GM23248 (cell line): ENCODE measurements around the gene NR1H4. TPM values are rescaled to one million over a fixed set of nuclear protein-coding genes. Genes with fewer than 3 reads are reported as not detected.

Experiments used
- DNase-seq: peaks from one replicate; pipeline ENCODE4 v3.0.0-alpha.2; 2015
- H2AFZ ChIP-seq: fragments of 200-600 bp; sonication (generic); 2 replicates; pipeline ENCODE4 v1.6.1; 2016; ENCODE audit warnings: antibody characterized with exemption
- H3F3A ChIP-seq: fragments of 200-600 bp; sonication (generic); 2 replicates; pipeline ENCODE4 v1.6.1; 2016; ENCODE audit warnings: mild to moderate bottlenecking, antibody characterized with exemption, mixed run types; ENCODE audit not compliant: insufficient read depth
- H3K27ac ChIP-seq: fragments of 200-600 bp; sonication (generic); 2 replicates; pipeline ENCODE4 v1.5.1; 2016; ENCODE audit warnings: mild to moderate bottlenecking
- H3K27me3 ChIP-seq: fragments of 200-600 bp; sonication (generic); replicated peaks from 2 replicates; pipeline ENCODE4 v1.6.1; 2016; ENCODE audit warnings: mild to moderate bottlenecking; ENCODE audit not compliant: insufficient read depth
- H3K36me3 ChIP-seq: fragments of 200-600 bp; sonication (generic); 2 replicates; pipeline ENCODE4 v1.6.1; 2016; ENCODE audit warnings: low read depth, mild to moderate bottlenecking
- H3K4me1 ChIP-seq: fragments of 200-600 bp; sonication (generic); 2 replicates; pipeline ENCODE4 v1.6.1; 2016; ENCODE audit warnings: mild to moderate bottlenecking; ENCODE audit not compliant: insufficient read depth
- H3K4me2 ChIP-seq: fragments of 200-600 bp; sonication (generic); one replicate; pipeline ENCODE4 v1.6.1; 2016; ENCODE audit warnings: mild to moderate bottlenecking; ENCODE audit not compliant: unreplicated experiment
- H3K4me3 ChIP-seq: fragments of 200-600 bp; sonication (generic); 2 replicates; pipeline ENCODE4 v1.5.1; 2016; ENCODE audit warnings: mild to moderate bottlenecking
- H3K79me2 ChIP-seq: fragments of 200-600 bp; sonication (generic); 2 replicates; pipeline ENCODE4 v1.6.1; 2016; ENCODE audit warnings: mild to moderate bottlenecking; ENCODE audit not compliant: insufficient read depth
- H3K9ac ChIP-seq: fragments of 200-600 bp; sonication (generic); 2 replicates; pipeline ENCODE4 v1.6.1; 2016; ENCODE audit warnings: mild to moderate bottlenecking
- H3K9me2 ChIP-seq: fragments of 200-600 bp; sonication (generic); 2 replicates; pipeline ENCODE4 v1.6.1; 2016; ENCODE audit warnings: mixed run types, mild to moderate bottlenecking, moderate library complexity; ENCODE audit not compliant: insufficient read depth
- H3K9me3 ChIP-seq: fragments of 200-600 bp; sonication (generic); one replicate; pipeline ENCODE4 v1.6.1; 2017; ENCODE audit warnings: low read depth
- H4K20me1 ChIP-seq: fragments of 200-600 bp; sonication (generic); 2 replicates; pipeline ENCODE4 v1.6.0; 2016; ENCODE audit not compliant: insufficient read depth
- EZH2 ChIP-seq: fragments of 200-600 bp; sonication (generic); IDR thresholded peaks from 2 replicates; pipeline ENCODE4 v1.6.1; 2018; ENCODE audit warnings: antibody characterized with exemption, mild to moderate bottlenecking; ENCODE audit not compliant: insufficient read depth, poor library complexity, severe bottlenecking
- EZH2phosphoT487 ChIP-seq: fragments of 200-600 bp; sonication (generic); IDR thresholded peaks from 2 replicates; pipeline ENCODE4 v1.6.1; 2018; ENCODE audit warnings: antibody characterized with exemption, moderate library complexity, mild to moderate bottlenecking, low read depth; ENCODE audit not compliant: insufficient read depth
- WGBS, 2 experiments: methylation state at CpG; one replicate each; pipeline ENCODE4 v1.1.6; 2015 to 2017; ENCODE audit warnings: low lambda C conversion rate in 2 of 2, low coverage in 1 of 2; ENCODE audit errors: missing lambda C conversion rate in 2 of 2; 5-methylcytosine and 5-hydroxymethylcytosine counted together
- in situ Hi-C: fragments of 300-500 bp; cut with MboI; formaldehyde crosslinking; loops from 2 replicates; pipeline ENCODE4 v1.15.0; 2020
- polyA plus RNA-seq: library from polyadenylated mRNA; unstranded; fragments of >200 nt; fragmentation: Nextera tagmentation; extraction: Ambion mirVana; gene quantifications from 2 replicates; pipeline ENCODE4 v1.2.1, GENCODE V29; 2016
- total RNA-seq: library from RNA; depleted of rRNA; stranded (reverse); fragments of >200 nt; shearing (Covaris generic); gene quantifications from 2 replicates; pipeline ENCODE4 v1.2.3, GENCODE V29; 2014

NR1H4 gene
- total and polyA plus RNA-seq, 2 experiments from 2014 or later, result not detected

- Histone ChIP-seq H3K36me3 (no peaks in the 10 kb centered on the region), H3K4me1 (no peaks in the 10 kb centered on the region), H2AFZ (no peak overlapping the region), H3K27ac (no peak overlapping the region), H3F3A (no peaks in the 10 kb centered on the region), H3K79me2 (no peaks in the 10 kb centered on the region), H3K9me3 (no peaks in the 10 kb centered on the region), H3K4me2 (no peak overlapping the region), H3K27me3 (no peaks in the 10 kb centered on the region), H3K9ac (no peak overlapping the region), H3K4me3 (no peak overlapping the region), H4K20me1 (no peaks in the 10 kb centered on the region), H3K9me2 (no peaks in the 10 kb centered on the region)
- TF ChIP-seq EZH2, result no peak
- TF ChIP-seq EZH2phosphoT487, result no peak
- 71 to 75% methylated on average over 6 of the region's 6 CpGs for WGBS, 2 experiments
- DNase-seq, result no peak
- in situ Hi-C loops, result no loop called here
These were observed 29.6 kb downstream of the NR1H4 start for GRCh38 chr12:100503228-100503628.

GRCh38 chr12:100504804-100505203 is 31.1 kb downstream of the NR1H4 start:
- Histone ChIP-seq H3K27me3 (no peaks in the 10 kb centered on the region), H3F3A (no peaks in the 10 kb centered on the region), H3K9ac (no peak overlapping the region), H3K27ac (no peak overlapping the region), H3K36me3 (no peaks in the 10 kb centered on the region), H3K4me1 (no peaks in the 10 kb centered on the region), H3K9me2 (no peaks in the 10 kb centered on the region), H3K9me3 (no peaks in the 10 kb centered on the region), H3K4me3 (no peak overlapping the region), H4K20me1 (no peaks in the 10 kb centered on the region), H3K4me2 (no peak overlapping the region), H3K79me2 (no peaks in the 10 kb centered on the region), H2AFZ (no peak overlapping the region)
- TF ChIP-seq EZH2 (no peak), EZH2phosphoT487 (no peak)
- 3 to 6% methylated on average over 1 of the region's 1 CpG for WGBS, 2 experiments
- no peak for DNase-seq
- in situ Hi-C loops, result no loop called here

GRCh38 chr12:100508751-100509150 is 35.1 kb downstream of the NR1H4 start:
- TF ChIP-seq EZH2phosphoT487 (no peak), EZH2 (no peak)
- Histone ChIP-seq H3K9ac (no peak overlapping the region), H3F3A (no peaks in the 10 kb centered on the region), H3K9me3 (no peaks in the 10 kb centered on the region), H2AFZ (no peak overlapping the region), H3K79me2 (no peaks in the 10 kb centered on the region), H3K4me3 (no peak overlapping the region), H3K4me1 (no peaks in the 10 kb centered on the region), H3K9me2 (no peaks in the 10 kb centered on the region), H3K27me3 (no peaks in the 10 kb centered on the region), H3K4me2 (no peak overlapping the region), H3K36me3 (no peaks in the 10 kb centered on the region), H3K27ac (no peak overlapping the region), H4K20me1 (no peaks in the 10 kb centered on the region)
- 25 to 28% methylated on average over 4 of the region's 4 CpGs for WGBS, 2 experiments
- no peak for DNase-seq
- in situ Hi-C loops, result no loop called here

GRCh38 chr12:100512692-100513091 is 39.0 kb downstream of the NR1H4 start:
- Histone ChIP-seq H2AFZ (no peak overlapping the region), H3K9me3 (no peaks in the 10 kb centered on the region), H3K4me2 (no peak overlapping the region), H3K9ac (no peak overlapping the region), H3K79me2 (no peaks in the 10 kb centered on the region), H3K9me2 (no peaks in the 10 kb centered on the region), H4K20me1 (no peaks in the 10 kb centered on the region), H3K27ac (no peak overlapping the region), H3K4me1 (no peaks in the 10 kb centered on the region), H3K36me3 (no peaks in the 10 kb centered on the region), H3K27me3 (no peaks in the 10 kb centered on the region), H3K4me3 (no peak overlapping the region), H3F3A (no peaks in the 10 kb centered on the region)
- 27 to 28% methylated on average over 3 of the region's 3 CpGs for WGBS, 2 experiments
- DNase-seq, result no peak
- no peak for TF ChIP-seq EZH2phosphoT487
- no peak for TF ChIP-seq EZH2
- in situ Hi-C loops, result no loop called here

GRCh38 chr12:100515968-100516367 is 42.3 kb downstream of the NR1H4 start:
- Histone ChIP-seq H3K4me1 (no peaks in the 10 kb centered on the region), H2AFZ (no peak overlapping the region), H3K9me3 (no peaks in the 10 kb centered on the region), H4K20me1 (no peaks in the 10 kb centered on the region), H3K9ac (no peak overlapping the region), H3K4me3 (no peak overlapping the region), H3K79me2 (no peaks in the 10 kb centered on the region), H3K9me2 (no peaks in the 10 kb centered on the region), H3K27me3 (no peaks in the 10 kb centered on the region), H3K36me3 (no peaks in the 10 kb centered on the region), H3F3A (no peaks in the 10 kb centered on the region), H3K27ac (no peak overlapping the region), H3K4me2 (no peak overlapping the region)
- DNase-seq, result no peak
- WGBS, 2 experiments, result 59 to 63% methylated on average over 3 of the region's 3 CpGs
- in situ Hi-C loops, result no loop called here
- TF ChIP-seq EZH2phosphoT487 (no peak), EZH2 (no peak)
